K562 (cell line): ENCODE data around the gene CRTC3. TPM values are rescaled to one million over a fixed set of nuclear protein-coding genes. Genes with fewer than 3 reads are reported as not detected.

ENCODE experiments used
- KAT8 ChIP-seq: fragments of 450-650 bp; IDR thresholded peaks from 2 replicates; pipeline ENCODE4 v1.6.1; 2016; ENCODE audit warnings: low read depth, mild to moderate bottlenecking
- POLR2B ChIP-seq: fragments of 450-650 bp; IDR thresholded peaks from 2 replicates; pipeline ENCODE4 v1.6.1; 2018; ENCODE audit warnings: low read depth; ENCODE audit not compliant: partially characterized antibody
- ZNF146 ChIP-seq: IDR thresholded peaks from one replicate; pipeline ENCODE4 v1.6.1; 2018; ENCODE audit warnings: missing compliant biosample characterization; ENCODE audit not compliant: unreplicated experiment
- ZNF311 ChIP-seq: fragments of 250-450 bp; sonication (Bioruptor Pico); IDR thresholded peaks from 2 replicates; pipeline ENCODE4 v1.4.0; 2020; ENCODE audit warnings: mild to moderate bottlenecking, moderate library complexity
- polyA plus RNA-seq, 8 experiments: library from polyadenylated mRNA; depleted of rRNA in 4 of 8; stranded (reverse) in 5 of 8; unstranded in 3 of 8; fragments of >200 nt; fragmentation: Nextera tagmentation in 2 of 8; fragmentation: Illumina TruSeq in 1 of 8; extraction: Ambion mirVana in 2 of 8; extraction: Trizol in 1 of 8; gene quantifications; 2 replicates each; pipeline versions ENCODE4 v1.2.1 to v1.2.3, GENCODE V29; 2011 to 2014; ENCODE audit warnings: inconsistent platforms in 1 of 8, missing spikeins in 1 of 8
- total RNA-seq, 7 experiments: library from RNA; depleted of rRNA in 6 of 7; stranded (reverse); fragments of >200 nt in 6 of 7; fragmentation: Illumina TruSeq in 2 of 7; extraction: Trizol in 2 of 7; gene quantifications; 2 replicates each; pipeline versions ENCODE4 v1.2.1 to v1.2.3, GENCODE V29; 2011 to 2021; ENCODE audit warnings: low replicate concordance in 1 of 7
- TF ChIP-seq, protein P1 (sequence below): sonication (generic); formaldehyde crosslinking; IDR thresholded peaks from 2 replicates; pipeline ENCODE4 v1.8.1; 2023; ENCODE audit warnings: missing genetic modification reagents, mild to moderate bottlenecking, borderline replicate concordance
- TF ChIP-seq, protein P2 (sequence below): sonication (generic); formaldehyde crosslinking; IDR thresholded peaks from 2 replicates; pipeline ENCODE4 v1.8.1; 2022; ENCODE audit warnings: missing genetic modification reagents
- TF ChIP-seq, protein P3 (sequence below): IDR thresholded peaks from 2 replicates; pipeline ENCODE4 v1.6.1; 2011; ENCODE audit not compliant: insufficient read length; ENCODE audit errors: extremely low read depth

CRTC3 gene
- total and polyA plus RNA-seq, 9 of the 15 experiments (the other 6 are each of a cell fraction or from before 2014, with no cell fraction given) = 1.2 to 19.0 (median 11.6) TPM

DNA sequence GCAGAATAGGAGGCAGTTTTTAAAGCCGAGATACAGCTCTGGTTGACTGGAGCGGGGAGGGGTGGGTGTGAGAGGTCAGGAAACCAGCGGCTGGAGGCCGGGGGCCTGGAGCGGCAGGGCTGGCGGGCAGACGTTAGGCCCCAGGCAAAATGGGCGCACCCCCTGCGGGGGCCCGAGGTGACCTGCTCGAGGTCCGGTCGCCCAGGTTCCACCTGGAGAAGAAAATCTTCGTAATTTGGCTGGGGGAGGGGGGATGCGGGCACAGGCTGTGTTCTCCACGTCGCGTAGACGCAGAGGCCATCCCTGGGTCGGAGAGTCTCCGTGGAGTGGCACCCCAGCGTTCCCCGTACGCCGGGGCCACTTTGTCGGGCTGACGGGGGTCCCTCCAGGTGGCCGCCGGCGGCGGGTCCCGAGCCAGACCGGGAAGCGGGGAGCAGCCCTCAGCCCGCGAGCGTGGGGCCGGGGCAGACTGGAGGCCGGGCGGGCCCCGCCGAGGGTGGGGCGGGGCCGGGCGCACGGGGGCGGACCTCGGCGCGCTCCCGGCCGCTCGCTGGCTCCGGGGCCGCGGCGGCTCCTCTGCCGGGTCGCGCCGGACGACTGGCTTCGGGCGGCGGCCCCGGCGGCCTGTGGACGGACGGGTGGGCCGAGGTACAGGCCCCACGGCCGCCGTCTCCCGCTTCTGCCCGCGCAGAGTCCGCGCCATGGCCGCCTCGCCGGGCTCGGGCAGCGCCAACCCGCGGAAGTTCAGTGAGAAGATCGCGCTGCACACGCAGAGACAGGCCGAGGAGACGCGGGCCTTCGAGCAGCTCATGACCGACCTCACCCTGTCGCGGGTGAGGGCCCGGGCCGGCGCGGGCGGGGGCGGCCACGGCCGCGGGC is at the start of gene CRTC3 (continued):
- TF ChIP-seq, protein P1, sequence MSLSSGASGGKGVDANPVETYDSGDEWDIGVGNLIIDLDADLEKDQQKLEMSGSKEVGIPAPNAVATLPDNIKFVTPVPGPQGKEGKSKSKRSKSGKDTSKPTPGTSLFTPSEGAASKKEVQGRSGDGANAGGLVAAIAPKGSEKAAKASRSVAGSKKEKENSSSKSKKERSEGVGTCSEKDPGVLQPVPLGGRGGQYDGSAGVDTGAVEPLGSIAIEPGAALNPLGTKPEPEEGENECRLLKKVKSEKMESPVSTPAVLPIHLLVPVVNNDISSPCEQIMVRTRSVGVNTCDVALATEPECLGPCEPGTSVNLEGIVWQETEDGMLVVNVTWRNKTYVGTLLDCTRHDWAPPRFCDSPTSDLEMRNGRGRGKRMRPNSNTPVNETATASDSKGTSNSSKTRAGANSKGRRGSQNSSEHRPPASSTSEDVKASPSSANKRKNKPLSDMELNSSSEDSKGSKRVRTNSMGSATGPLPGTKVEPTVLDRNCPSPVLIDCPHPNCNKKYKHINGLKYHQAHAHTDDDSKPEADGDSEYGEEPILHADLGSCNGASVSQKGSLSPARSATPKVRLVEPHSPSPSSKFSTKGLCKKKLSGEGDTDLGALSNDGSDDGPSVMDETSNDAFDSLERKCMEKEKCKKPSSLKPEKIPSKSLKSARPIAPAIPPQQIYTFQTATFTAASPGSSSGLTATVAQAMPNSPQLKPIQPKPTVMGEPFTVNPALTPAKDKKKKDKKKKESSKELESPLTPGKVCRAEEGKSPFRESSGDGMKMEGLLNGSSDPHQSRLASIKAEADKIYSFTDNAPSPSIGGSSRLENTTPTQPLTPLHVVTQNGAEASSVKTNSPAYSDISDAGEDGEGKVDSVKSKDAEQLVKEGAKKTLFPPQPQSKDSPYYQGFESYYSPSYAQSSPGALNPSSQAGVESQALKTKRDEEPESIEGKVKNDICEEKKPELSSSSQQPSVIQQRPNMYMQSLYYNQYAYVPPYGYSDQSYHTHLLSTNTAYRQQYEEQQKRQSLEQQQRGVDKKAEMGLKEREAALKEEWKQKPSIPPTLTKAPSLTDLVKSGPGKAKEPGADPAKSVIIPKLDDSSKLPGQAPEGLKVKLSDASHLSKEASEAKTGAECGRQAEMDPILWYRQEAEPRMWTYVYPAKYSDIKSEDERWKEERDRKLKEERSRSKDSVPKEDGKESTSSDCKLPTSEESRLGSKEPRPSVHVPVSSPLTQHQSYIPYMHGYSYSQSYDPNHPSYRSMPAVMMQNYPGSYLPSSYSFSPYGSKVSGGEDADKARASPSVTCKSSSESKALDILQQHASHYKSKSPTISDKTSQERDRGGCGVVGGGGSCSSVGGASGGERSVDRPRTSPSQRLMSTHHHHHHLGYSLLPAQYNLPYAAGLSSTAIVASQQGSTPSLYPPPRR (CRISPR knock-in tag) = no peak
- TF ChIP-seq, protein P2, sequence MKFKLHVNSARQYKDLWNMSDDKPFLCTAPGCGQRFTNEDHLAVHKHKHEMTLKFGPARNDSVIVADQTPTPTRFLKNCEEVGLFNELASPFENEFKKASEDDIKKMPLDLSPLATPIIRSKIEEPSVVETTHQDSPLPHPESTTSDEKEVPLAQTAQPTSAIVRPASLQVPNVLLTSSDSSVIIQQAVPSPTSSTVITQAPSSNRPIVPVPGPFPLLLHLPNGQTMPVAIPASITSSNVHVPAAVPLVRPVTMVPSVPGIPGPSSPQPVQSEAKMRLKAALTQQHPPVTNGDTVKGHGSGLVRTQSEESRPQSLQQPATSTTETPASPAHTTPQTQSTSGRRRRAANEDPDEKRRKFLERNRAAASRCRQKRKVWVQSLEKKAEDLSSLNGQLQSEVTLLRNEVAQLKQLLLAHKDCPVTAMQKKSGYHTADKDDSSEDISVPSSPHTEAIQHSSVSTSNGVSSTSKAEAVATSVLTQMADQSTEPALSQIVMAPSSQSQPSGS (CRISPR knock-in tag) = no peak
- no peak for TF ChIP-seq POLR2B
- TF ChIP-seq ZNF311 (CRISPR knock-in tag) = no peak
- TF ChIP-seq, protein P3, sequence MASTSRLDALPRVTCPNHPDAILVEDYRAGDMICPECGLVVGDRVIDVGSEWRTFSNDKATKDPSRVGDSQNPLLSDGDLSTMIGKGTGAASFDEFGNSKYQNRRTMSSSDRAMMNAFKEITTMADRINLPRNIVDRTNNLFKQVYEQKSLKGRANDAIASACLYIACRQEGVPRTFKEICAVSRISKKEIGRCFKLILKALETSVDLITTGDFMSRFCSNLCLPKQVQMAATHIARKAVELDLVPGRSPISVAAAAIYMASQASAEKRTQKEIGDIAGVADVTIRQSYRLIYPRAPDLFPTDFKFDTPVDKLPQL = no peak
- no peak for TF ChIP-seq KAT8
- no peak for TF ChIP-seq ZNF146 (CRISPR knock-in tag)
